Tibial nerve (tissue), 4 donors: Measurements from ENCODE around the gene TNKS1BP1. TPM values are rescaled to one million over a fixed set of nuclear protein-coding genes. Genes with fewer than 3 reads are reported as not detected.

Source experiments
- DNase-seq, 2 donors: peaks; one replicate each; pipeline ENCODE4 v3.0.0-alpha.2; 2019; ENCODE audit warnings: low spot score in 2 of 2
- H3K27ac ChIP-seq, 4 donors: fragments of 200-600 bp; sonication (generic) in 3 of 4; one replicate each; pipeline ENCODE4 v1.5.1; 2017 to 2019; ENCODE audit warnings: mild to moderate bottlenecking in 1 of 4
- H3K27me3 ChIP-seq, 2 donors: fragments of 200-600 bp; sonication (generic) in 1 of 2; one replicate each; pipeline versions ENCODE4 v1.5.1 to v1.6.0; 2017 to 2019
- H3K36me3 ChIP-seq, 3 donors: fragments of 200-600 bp; sonication (generic); one replicate each; pipeline ENCODE4 v1.5.1; 2018 to 2019
- H3K4me1 ChIP-seq, 4 donors: fragments of 200-600 bp; sonication (generic) in 3 of 4; one replicate each; pipeline ENCODE4 v1.5.1; 2017 to 2019
- H3K4me3 ChIP-seq, 4 donors: fragments of 200-600 bp; sonication (generic) in 3 of 4; one replicate each; pipeline ENCODE4 v1.5.1; 2017 to 2019; ENCODE audit warnings: mild to moderate bottlenecking in 1 of 4, moderate library complexity in 1 of 4
- H3K9me3 ChIP-seq, 4 donors: fragments of 200-600 bp; sonication (generic) in 3 of 4; one replicate each; pipeline ENCODE4 v1.5.1; 2017 to 2019
- CTCF ChIP-seq, 5 experiments: fragments of 200-600 bp in 3 of 5; fragments of 450-650 bp in 2 of 5; sonication (generic) in 3 of 5; IDR thresholded peaks; one replicate each; pipeline ENCODE4 v1.5.1; 2016 to 2019; ENCODE audit warnings: antibody characterized with exemption in 5 of 5, mild to moderate bottlenecking in 3 of 5, moderate library complexity in 2 of 5
- EP300 ChIP-seq, 2 donors: sonication (generic); formaldehyde crosslinking; IDR thresholded peaks; one replicate each; pipeline ENCODE4 v1.6.1; 2017; ENCODE audit warnings: antibody characterized with exemption in 2 of 2, mild to moderate bottlenecking in 1 of 2
- POLR2A ChIP-seq, 2 donors: fragments of 450-650 bp; IDR thresholded peaks; one replicate each; pipeline ENCODE4 v1.6.1; 2017; ENCODE audit warnings: antibody characterized with exemption in 2 of 2, mild to moderate bottlenecking in 2 of 2, moderate library complexity in 2 of 2
- WGBS, 2 donors: methylation state at CpG; one replicate each; pipeline ENCODE4 v1.1.5; 2018; 5-methylcytosine and 5-hydroxymethylcytosine counted together
- total RNA-seq, 4 donors: library from RNA; depleted of rRNA; stranded (reverse); fragments of >200 nt; gene quantifications; one replicate each; pipeline ENCODE4 v1.1.0, GENCODE V29; 2016

Gene TNKS1BP1
- total RNA-seq, 4 donors from 2014 or later = 147 to 238 (median 204) TPM

- peaks cover 0 to 44% (median 0%) of the 10 kb centered on the region in 3 donors for H3K36me3 ChIP-seq
- WGBS, 2 donors = 83 to 87% methylated on average over 7 of the region's 7 CpGs
- H3K27me3 ChIP-seq = no peaks in the 10 kb centered on the region
- peaks cover 0 to 91% (median 66%) of the 10 kb centered on the region in 4 donors for H3K4me1 ChIP-seq
- H3K4me3 ChIP-seq = no peak overlapping the region
- H3K9me3 ChIP-seq = no peaks in the 10 kb centered on the region
- no peak for DNase-seq
- H3K27ac ChIP-seq = peak overlapping the region in 2 of 4 donors; percentile 40 to 92
- no peak for TF ChIP-seq POLR2A (IDR thresholded peaks at IDR 0.05)
- no peak for TF ChIP-seq CTCF (IDR thresholded peaks at IDR 0.05)
Measured at GRCh38 chr11:57307666-57308270, 17.0 kb downstream of the TNKS1BP1 start.

- Histone ChIP-seq H3K9me3 (no peaks in the 10 kb centered on the region), H3K4me3 (no peak overlapping the region), H3K27ac (peak overlapping the region in 2 of 4 donors; percentile 40 to 92), H3K4me1 (peaks cover 0 to 84% (median 61%) of the 10 kb centered on the region in 4 donors), H3K36me3 (peaks cover 0 to 44% (median 0%) of the 10 kb centered on the region in 3 donors), H3K27me3 (no peaks in the 10 kb centered on the region)
- TF ChIP-seq CTCF (IDR thresholded peaks at IDR 0.05) (no peak), POLR2A (IDR thresholded peaks at IDR 0.05) (no peak), EP300 (IDR thresholded peaks at IDR 0.05) (no peak)
- 59 to 78% methylated on average over 9 of the region's 9 CpGs for WGBS, 2 donors
- no peak for DNase-seq
Measured at GRCh38 chr11:57306940-57307565, 17.7 kb downstream of the TNKS1BP1 start.

- WGBS, 2 donors = 72 to 76% methylated on average over 15 of the region's 15 CpGs
- no peaks in the 10 kb centered on the region for H3K27me3 ChIP-seq
- no peaks in the 10 kb centered on the region for H3K9me3 ChIP-seq
- no peak for DNase-seq
- no peak overlapping the region for H3K4me3 ChIP-seq
- TF ChIP-seq CTCF (IDR thresholded peaks at IDR 0.05) (no peak), POLR2A (IDR thresholded peaks at IDR 0.05) (no peak), EP300 (IDR thresholded peaks at IDR 0.05) (no peak)
- peak overlapping the region in 2 of 4 donors; percentile 40 to 92 for H3K27ac ChIP-seq
- peaks cover 0 to 77% (median 53%) of the 10 kb centered on the region in 4 donors for H3K4me1 ChIP-seq
- H3K36me3 ChIP-seq = peaks cover 1 to 52% (median 6%) of the 10 kb centered on the region in 3 donors
Measured at GRCh38 chr11:57306161-57306876, 18.4 kb downstream of the TNKS1BP1 start.

- TF ChIP-seq EP300 (IDR thresholded peaks at IDR 0.05) (no peak), POLR2A (IDR thresholded peaks at IDR 0.05) (no peak), CTCF (IDR thresholded peaks at IDR 0.05) (no peak)
- Histone ChIP-seq H3K4me3 (no peak overlapping the region), H3K27ac (peak overlapping the region in 2 of 4 donors; percentile 66 to 92), H3K4me1 (peaks cover 0 to 69% (median 46%) of the 10 kb centered on the region in 4 donors), H3K27me3 (no peaks in the 10 kb centered on the region), H3K36me3 (peaks cover 6 to 58% (median 14%) of the 10 kb centered on the region in 3 donors), H3K9me3 (peaks cover 0 to 6% (median 0%) of the 10 kb centered on the region in 4 donors)
- 82 to 85% methylated on average over 8 of the region's 8 CpGs for WGBS, 2 donors
- no peak for DNase-seq
Measured at GRCh38 chr11:57305523-57305922, 19.2 kb downstream of the TNKS1BP1 start.
